Loucy (cell line): ENCODE measurements around the gene SPATA2L.
"Not testable (repeated sequence)": the region's sequence is repeated elsewhere in the genome, so short reads cannot be mapped to it uniquely, and the experiment has no call there.

Experiments used
- EZH2phosphoT487 ChIP-seq: fragments of 200-600 bp; IDR thresholded peaks from 2 replicates; pipeline ENCODE4 v1.6.1; 2018; ENCODE audit warnings: antibody characterized with exemption, mild to moderate bottlenecking, moderate library complexity, borderline replicate concordance
- TF ChIP-seq, protein P1 (sequence below): fragments of 200-600 bp; sonication (generic); conservative IDR thresholded peaks from 2 replicates; pipeline ENCODE4 v1.5.1; 2014; ENCODE audit warnings: mild to moderate bottlenecking, antibody characterized with exemption, low read length

DNA sequence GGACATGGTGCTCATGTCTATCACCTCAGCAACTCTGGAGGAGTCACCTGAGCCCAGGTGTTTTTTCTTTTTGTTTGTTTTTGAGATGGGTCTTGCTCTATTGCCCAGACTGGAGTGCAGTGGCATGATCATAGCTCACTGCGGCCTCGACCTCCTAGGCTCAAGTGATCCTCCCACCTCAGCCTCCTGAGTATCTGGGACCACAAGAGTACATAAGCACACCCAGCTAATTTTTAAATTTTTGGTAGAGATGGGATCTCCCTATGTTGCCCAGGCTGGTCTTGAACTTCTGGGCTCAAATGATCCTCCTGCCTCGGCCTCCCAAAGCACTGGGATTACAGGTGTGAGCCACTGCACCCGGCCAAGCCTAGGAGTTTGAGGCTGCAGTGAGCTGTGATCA is 11.9 kb downstream of the SPATA2L start:
- TF ChIP-seq, protein P1, sequence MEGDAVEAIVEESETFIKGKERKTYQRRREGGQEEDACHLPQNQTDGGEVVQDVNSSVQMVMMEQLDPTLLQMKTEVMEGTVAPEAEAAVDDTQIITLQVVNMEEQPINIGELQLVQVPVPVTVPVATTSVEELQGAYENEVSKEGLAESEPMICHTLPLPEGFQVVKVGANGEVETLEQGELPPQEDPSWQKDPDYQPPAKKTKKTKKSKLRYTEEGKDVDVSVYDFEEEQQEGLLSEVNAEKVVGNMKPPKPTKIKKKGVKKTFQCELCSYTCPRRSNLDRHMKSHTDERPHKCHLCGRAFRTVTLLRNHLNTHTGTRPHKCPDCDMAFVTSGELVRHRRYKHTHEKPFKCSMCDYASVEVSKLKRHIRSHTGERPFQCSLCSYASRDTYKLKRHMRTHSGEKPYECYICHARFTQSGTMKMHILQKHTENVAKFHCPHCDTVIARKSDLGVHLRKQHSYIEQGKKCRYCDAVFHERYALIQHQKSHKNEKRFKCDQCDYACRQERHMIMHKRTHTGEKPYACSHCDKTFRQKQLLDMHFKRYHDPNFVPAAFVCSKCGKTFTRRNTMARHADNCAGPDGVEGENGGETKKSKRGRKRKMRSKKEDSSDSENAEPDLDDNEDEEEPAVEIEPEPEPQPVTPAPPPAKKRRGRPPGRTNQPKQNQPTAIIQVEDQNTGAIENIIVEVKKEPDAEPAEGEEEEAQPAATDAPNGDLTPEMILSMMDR = not testable (repeated sequence)
- TF ChIP-seq EZH2phosphoT487 = not testable (repeated sequence)
